Mononuclear cell (primary cell): ENCODE measurements around the gene ST14. TPM values are rescaled to one million over a fixed set of nuclear protein-coding genes. Genes with fewer than 3 reads are reported as not detected.

ENCODE experiments used
- H3K27me3 ChIP-seq: 2 replicates; pipeline ENCODE4 v1.6.0; 2011; ENCODE audit warnings: low read length, control low read depth; ENCODE audit not compliant: insufficient read depth
- H3K4me1 ChIP-seq: 2 replicates; pipeline ENCODE4 v1.5.1; 2011; ENCODE audit warnings: mild to moderate bottlenecking, low read length, control low read depth; ENCODE audit not compliant: insufficient read depth
- H3K4me3 ChIP-seq: 2 replicates; pipeline ENCODE4 v1.5.1; 2011; ENCODE audit warnings: mild to moderate bottlenecking, low read length, moderate library complexity
- H3K9me3 ChIP-seq: 2 replicates; pipeline ENCODE4 v1.5.1; 2011; ENCODE audit warnings: low read depth, mild to moderate bottlenecking, control low read depth, low read length
- total RNA-seq: library from RNA; depleted of rRNA; stranded (reverse); fragments of >200 nt; gene quantifications from one replicate; pipeline ENCODE4 v1.2.3, GENCODE V29; 2012

ST14 gene
- total RNA-seq, result 11.4 TPM

DNA sequence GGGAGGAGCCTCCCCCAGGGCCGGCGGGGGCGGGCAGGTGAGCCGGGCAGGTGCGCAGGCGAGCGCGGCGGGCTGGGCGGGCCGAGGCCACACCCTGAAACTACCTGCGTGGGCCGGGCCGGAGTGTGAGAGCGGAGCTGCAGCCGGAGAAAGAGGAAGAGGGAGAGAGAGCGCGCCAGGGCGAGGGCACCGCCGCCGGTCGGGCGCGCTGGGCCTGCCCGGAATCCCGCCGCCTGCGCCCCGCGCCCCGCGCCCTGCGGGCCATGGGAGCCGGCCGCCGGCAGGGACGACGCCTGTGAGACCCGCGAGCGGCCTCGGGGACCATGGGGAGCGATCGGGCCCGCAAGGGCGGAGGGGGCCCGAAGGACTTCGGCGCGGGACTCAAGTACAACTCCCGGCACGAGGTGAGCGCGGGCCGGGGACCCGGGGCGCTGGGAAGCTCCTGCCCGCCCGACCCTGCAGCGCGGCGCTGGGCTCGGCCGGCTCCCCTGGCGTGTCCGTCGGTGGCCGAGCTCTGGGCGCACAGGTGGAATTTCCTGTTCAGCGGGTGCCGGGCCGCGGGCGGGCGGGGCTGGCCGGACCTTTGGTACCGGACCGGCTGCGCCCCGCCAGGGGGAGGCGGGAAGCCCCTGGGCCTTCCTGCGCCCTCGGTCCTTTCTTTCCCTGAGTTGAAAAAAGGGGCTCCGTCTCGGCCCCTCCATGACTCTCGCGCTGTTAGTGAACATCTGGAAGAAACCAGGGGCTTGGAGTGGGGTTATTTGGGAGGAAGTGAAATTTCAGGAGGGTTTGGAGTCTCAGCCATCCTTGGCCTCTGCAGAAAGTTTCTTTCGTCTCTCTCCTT lies at the start of gene ST14:
TSS of gene ST14 (plus strand) at position 126 of the 841 bp plus-strand sequence. CDS start at position 324, 198 bp downstream.
- no peaks in the 10 kb centered on the region for H3K9me3 ChIP-seq
- H3K4me1 ChIP-seq, result peaks cover 73% of the 10 kb centered on the region
- peaks cover 24% of the 10 kb centered on the region for H3K27me3 ChIP-seq
- peak within 1 kb of the TSS; percentile 18 for H3K4me3 ChIP-seq

DNA sequence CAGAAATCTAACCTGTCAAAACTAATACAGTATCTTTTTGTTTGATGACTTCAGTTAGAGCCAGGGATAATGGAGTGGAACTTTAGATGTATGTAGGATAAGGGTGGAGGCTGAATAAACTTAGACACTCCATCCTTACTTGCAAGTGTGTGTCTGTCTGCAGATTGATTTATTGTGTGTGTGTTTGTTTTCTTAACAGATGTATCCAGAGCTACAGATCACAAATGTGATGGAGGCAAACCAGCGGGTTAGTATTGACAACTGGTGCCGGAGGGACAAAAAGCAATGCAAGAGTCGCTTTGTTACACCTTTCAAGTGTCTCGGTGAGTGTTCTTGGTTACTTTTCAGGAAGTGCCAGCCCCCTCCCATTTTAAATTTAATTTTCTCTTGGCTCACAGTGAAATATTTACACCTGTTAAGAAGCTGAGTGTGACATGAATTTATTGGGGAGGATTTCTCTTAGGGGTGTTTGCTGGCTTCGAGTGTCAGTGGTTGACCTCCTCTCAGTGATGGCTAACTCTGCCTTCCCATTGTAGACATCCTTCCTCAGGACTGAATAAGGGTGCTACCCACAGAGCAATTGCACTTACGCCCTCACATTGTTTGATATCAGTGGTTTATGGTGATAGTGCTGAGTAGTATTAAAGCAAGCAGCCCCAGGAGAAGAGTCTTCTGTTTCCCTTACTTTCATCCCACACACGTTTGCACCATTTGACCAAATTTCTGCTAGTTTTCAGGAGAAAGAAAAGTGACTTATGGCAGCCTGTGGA lies 49.1 kb upstream of the ST14 start:
- Histone ChIP-seq H3K9me3 (no peaks in the 10 kb centered on the region), H3K27me3 (no peaks in the 10 kb centered on the region), H3K4me3 (no peak overlapping the region), H3K4me1 (peaks cover 18% of the 10 kb centered on the region)

DNA sequence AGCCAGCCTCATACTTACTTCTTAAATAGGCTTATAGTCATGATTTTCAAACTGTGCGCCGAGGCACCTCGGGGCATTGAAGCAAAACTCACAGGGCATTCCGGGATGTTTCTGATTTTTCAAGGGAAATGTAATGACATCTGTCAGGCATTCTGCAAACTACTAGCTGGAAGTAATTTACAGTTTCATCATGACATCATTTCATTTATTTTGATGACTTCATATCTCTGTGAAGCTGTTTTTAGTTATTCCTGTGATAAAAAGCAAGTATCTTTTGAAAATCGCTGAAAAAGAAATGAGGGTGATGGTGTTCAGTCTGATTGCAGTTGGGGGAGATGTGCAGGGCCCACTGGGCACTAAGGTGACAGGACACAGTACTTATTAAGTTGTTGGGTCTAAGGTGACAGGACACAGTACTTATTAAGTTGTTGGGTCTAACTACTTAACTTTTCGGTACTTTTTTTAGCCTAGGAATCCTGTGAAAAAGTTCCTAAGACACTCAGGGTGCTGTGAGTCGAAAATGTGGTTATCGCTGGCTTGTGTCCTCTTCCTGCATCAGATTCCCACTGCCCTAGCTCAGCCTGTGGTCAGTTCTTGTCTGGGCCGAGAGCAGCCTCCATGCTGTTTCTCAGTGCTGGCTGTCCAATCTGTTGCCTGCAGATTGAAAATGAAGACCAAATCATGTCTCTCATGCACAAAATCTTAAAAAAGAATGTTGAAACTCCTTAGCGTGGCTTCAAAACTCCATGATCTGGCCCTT lies 47.3 kb upstream of the ST14 start:
- H3K27me3 ChIP-seq, result no peaks in the 10 kb centered on the region
- H3K9me3 ChIP-seq, result no peaks in the 10 kb centered on the region
- no peak overlapping the region for H3K4me3 ChIP-seq
- H3K4me1 ChIP-seq, result peaks cover 16% of the 10 kb centered on the region

DNA sequence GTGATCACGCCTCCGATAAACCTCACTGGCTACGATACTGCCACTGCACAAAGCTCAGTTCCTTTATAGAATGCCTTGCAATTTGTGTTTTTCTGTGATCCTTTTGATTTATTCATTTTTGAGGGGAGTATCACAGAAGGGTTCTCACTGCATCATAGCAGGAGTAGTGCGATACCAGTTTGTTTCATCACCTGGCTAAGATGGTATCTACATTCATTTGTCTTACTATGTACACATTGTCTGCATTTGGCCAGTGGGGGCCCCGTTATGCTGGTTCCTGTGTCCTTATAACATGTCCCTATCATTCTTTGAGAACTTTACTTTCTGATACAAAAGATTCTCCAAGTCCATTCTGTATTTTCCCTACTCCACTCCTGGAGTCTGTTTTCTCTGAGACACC lies 45.3 kb upstream of the ST14 start:
- no peaks in the 10 kb centered on the region for H3K27me3 ChIP-seq
- no peaks in the 10 kb centered on the region for H3K9me3 ChIP-seq
- no peak overlapping the region for H3K4me3 ChIP-seq
- peaks cover 34% of the 10 kb centered on the region for H3K4me1 ChIP-seq

DNA sequence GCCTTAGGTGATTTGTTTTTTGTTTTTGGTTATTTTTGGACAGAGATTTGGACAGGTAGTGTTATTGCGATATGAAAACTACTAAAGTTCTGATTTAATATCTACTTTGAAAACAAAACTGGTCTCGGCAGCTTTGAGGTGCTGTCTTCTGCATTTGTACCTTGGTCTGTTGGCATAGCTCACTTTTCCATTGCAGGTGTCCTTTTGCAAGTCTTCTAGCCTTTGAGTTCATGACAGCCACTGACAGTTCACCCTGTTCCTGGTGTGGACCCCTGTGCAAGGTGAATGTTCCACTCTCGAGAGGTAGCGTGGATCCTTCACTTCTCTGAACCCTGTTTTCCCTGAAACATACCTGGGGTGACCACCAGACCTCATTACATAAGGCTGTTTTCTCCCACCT lies 44.9 kb upstream of the ST14 start:
- H3K4me3 ChIP-seq, result no peak overlapping the region
- no peaks in the 10 kb centered on the region for H3K9me3 ChIP-seq
- no peaks in the 10 kb centered on the region for H3K27me3 ChIP-seq
- H3K4me1 ChIP-seq, result peaks cover 33% of the 10 kb centered on the region

DNA sequence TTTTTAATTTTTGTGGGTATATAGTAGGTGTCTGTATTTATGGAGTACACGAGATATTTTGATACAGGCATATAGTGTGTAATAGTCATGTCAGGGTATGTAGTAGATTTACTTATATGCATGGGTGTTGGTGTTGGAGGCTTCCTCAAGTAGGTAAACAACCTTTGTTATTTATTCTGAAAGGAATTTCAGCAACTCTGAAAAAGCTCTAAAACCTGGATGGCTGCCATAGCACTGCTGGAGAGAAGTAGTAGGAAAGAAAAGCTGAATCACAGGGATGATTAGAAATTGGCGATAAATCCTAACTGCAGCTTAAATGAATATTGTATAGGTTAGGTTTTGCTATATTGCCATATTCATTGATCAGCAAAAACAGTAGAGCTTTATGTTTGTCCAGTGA lies 44.4 kb upstream of the ST14 start:
- H3K9me3 ChIP-seq, result no peaks in the 10 kb centered on the region
- no peaks in the 10 kb centered on the region for H3K27me3 ChIP-seq
- H3K4me3 ChIP-seq, result no peak overlapping the region
- peaks cover 33% of the 10 kb centered on the region for H3K4me1 ChIP-seq

DNA sequence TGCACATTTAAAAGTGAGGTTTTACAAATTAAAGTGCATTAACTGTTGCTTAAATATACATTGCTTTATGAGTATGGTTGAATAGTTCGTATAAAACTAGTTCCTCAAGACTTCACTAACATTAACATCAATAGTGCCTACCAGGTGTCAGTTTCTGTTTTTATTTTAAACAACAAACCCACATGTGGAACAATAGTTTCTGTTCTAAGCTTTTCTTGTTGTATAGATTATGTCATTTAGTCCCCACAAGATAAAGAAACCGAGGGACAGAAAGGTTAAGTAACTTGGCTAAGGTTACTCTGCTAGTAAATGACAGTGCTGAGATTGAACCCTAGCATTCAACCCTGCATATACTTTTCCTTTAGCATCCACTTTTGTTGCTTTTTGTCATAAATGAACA lies 41.4 kb upstream of the ST14 start:
- no peaks in the 10 kb centered on the region for H3K27me3 ChIP-seq
- peaks cover 62% of the 10 kb centered on the region for H3K4me1 ChIP-seq
- H3K9me3 ChIP-seq, result no peaks in the 10 kb centered on the region
- H3K4me3 ChIP-seq, result no peak overlapping the region

DNA sequence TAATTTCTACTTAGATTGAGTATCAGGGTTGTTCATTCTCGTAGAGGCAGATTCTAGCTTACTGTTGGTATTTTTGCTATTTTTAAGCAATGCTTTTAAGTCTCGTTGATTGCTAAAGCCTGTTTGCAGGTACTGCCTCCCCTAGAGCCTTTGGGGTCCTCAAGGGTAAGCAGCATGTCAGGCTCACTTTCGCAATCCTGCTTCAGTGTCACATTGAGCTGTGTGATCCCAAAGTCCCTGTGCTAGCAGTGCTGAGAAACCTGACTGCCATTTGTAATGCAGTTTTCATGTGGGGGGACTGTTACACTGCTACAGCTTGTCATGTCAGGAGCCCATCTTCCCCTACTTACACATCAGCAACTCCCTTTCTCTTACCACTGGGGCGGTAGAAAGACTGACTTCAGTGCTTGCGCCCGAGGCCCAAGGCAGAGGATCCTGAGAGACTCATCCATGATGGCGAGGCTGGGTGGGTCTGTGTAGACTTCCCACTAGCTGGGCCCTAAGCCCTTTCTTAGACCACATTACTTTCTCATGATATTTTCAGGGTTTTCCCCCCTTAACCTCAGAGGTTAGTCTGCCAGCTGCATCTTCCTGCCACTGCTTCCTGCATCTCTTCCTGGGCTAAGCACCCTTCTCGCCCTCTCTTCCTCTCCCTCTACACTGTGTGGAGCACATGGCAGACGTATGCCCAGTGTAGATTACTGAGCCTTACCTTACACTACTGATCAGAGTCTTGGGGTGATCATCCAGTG lies 40.8 kb upstream of the ST14 start:
- H3K27me3 ChIP-seq, result no peaks in the 10 kb centered on the region
- H3K9me3 ChIP-seq, result no peaks in the 10 kb centered on the region
- no peak overlapping the region for H3K4me3 ChIP-seq
- peaks cover 68% of the 10 kb centered on the region for H3K4me1 ChIP-seq

DNA sequence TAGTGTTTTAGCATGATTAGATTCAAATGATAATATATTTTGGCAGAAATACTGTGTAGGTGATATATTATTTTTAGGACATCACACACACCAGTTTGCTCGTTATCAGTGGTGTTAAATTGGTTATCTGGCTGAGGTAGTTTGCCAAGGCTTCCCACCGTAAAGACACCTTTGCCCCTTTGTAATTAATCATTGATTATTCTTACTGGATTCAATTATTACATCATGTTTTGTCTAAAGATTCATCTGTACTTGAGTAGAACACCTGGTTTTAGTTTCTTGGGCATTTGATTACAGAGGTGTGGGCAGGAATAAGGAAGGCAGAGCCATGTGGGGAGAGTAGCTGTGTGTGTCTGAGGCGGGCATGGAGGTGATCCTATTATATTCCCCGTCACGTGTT lies 39.5 kb upstream of the ST14 start:
- Histone ChIP-seq H3K4me1 (peaks cover 81% of the 10 kb centered on the region), H3K27me3 (no peaks in the 10 kb centered on the region), H3K4me3 (no peak overlapping the region), H3K9me3 (no peaks in the 10 kb centered on the region)

DNA sequence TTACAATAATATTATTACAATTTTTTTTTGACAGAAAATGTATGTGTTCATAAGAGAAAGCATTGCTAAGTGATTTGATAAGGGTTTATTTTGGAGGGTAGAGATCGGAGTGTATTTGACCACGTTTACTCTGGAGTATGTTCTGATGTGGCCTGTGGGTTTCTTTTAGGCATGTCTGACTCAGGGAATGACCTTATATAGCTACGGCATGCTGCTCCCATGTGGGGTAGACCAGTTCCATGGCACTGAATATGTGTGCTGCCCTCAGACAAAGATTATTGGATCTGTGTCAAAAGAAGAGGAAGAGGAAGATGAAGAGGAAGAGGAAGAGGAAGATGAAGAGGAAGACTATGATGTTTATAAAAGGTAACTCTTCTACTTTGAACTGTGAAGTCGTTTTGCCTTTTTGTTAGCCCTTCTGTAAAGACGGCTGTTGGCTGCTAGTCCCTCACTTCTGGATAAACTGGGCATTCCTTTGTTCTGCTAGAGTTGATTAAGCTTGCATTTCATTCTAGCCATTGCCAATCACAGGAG lies 38.1 kb upstream of the ST14 start:
- H3K4me3 ChIP-seq, result no peak overlapping the region
- no peaks in the 10 kb centered on the region for H3K9me3 ChIP-seq
- no peaks in the 10 kb centered on the region for H3K27me3 ChIP-seq
- H3K4me1 ChIP-seq, result peaks cover 93% of the 10 kb centered on the region

DNA sequence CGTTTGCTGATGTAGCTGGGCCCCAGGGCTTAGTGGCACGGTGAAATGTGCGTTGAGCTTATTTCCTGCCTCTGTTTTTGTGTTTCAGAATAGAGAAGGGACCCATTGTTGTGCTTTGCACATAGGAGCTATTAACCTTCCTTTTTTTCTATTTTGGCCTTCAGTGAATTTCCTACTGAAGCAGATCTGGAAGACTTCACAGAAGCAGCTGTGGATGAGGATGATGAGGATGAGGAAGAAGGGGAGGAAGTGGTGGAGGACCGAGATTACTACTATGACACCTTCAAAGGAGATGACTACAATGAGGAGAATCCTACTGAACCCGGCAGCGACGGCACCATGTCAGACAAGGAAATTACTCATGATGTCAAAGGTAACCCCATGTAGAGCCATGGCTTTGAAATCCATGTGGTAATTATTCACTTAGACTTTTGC lies 37.4 kb upstream of the ST14 start:
- Histone ChIP-seq H3K27me3 (no peaks in the 10 kb centered on the region), H3K4me3 (no peak overlapping the region), H3K4me1 (peaks cover 92% of the 10 kb centered on the region), H3K9me3 (no peaks in the 10 kb centered on the region)

DNA sequence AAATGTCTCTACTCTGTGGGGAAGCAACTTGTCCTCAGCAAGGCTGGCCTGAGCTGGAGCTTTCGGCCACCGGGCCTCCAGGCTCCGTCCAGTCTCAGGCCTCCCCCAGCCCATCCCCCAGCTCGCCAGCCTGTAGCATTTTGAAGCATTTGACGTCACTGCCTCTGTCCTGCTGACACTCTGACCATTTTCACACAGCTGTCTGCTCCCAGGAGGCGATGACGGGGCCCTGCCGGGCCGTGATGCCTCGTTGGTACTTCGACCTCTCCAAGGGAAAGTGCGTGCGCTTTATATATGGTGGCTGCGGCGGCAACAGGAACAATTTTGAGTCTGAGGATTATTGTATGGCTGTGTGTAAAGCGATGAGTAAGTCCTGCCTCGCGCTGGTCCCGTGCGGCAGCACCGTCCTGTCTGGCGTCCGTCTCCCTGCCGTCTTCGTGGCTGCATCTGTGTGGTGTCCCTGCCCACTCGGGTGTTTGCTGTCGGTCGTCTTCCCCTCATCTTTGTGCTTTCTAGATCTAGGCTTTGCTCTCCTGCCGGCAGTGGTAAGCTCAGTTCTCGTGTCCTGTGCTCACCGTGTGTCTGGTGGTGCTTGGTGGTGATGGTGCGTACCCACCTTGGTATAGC lies 36.1 kb upstream of the ST14 start:
- H3K4me1 ChIP-seq, result peaks cover 87% of the 10 kb centered on the region
- no peaks in the 10 kb centered on the region for H3K27me3 ChIP-seq
- H3K4me3 ChIP-seq, result no peak overlapping the region
- no peaks in the 10 kb centered on the region for H3K9me3 ChIP-seq

DNA sequence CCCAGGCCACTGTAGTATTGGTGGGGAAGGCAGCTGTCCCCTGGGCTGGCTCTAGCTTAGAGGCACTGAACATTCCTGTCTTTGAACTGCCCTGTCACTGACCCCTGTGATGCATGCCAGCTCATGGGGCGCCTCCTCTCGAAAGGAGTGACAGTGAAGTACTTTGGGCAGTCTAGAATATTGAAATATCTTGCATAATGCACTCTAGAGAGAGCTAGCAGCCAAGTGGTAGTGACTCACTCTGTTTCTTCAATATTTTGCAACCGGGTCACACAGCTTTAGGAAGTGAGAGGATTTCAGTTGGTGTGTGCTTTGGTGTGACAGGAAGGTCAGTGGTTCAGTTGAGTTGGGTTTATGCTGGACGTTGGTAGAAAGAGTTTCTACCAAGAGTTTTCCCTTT lies 35.5 kb upstream of the ST14 start:
- H3K4me1 ChIP-seq, result peaks cover 81% of the 10 kb centered on the region
- no peaks in the 10 kb centered on the region for H3K27me3 ChIP-seq
- H3K9me3 ChIP-seq, result no peaks in the 10 kb centered on the region
- no peak overlapping the region for H3K4me3 ChIP-seq

DNA sequence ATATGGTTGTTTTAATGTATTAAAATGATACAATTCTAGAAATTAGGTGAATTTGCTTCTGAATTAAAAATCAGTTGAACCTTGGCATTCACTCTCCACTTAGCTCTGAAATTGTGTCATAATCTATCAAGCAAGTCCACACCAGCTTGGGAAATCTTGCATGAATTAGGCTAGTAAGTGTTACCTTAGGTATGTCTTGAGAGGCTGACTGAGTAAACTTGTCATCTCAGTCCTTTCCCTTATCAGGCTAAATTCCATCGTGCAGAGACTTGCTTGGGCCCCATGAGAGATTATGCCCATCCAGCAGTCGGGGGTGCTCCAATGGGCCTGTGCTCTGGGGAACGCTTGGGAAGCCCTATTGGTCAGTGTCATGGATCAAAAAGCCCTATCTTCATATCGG lies 33.9 kb upstream of the ST14 start:
- H3K4me3 ChIP-seq, result no peak overlapping the region
- peaks cover 71% of the 10 kb centered on the region for H3K4me1 ChIP-seq
- H3K9me3 ChIP-seq, result no peaks in the 10 kb centered on the region
- no peaks in the 10 kb centered on the region for H3K27me3 ChIP-seq
